NCI-H226 (cell line): ENCODE measurements around the gene OR4C12.
A peak's percentile ranks its signal among the peaks of the same experiment; 100 is the strongest.
"Not testable (repeated sequence)": the region's sequence is repeated elsewhere in the genome, so short reads cannot be mapped to it uniquely, and the experiment has no call there.

ENCODE experiments used
- DNase-seq: peaks from one replicate; pipeline ENCODE4 v3.0.0-alpha.2; 2015

The OR4C12 gene

DNA sequence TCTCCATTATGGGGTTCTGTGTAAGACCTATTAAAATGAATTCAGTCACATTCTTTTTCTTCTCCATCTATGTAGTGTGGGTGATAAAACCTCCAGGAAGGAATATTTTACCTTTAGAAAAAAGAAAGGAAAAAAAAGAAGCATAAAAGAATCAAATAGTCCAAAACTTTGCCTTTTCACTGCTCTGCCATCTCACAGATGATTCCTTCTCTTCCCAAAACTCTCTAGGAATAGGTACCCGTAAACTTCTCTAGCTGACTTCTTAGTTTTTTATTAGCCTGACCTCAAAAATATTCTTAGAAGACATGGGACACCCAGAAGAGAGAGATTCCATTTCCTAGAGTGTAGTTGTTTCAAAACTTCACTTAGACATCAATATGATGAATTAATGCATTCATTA, at the start of gene OR4C12:
Gene OR4C12, minus strand, starts transcription at position 101 of the 400 bp plus-strand sequence. Its CDS starts 34 bp downstream, at position 67.
- DNase-seq = not testable (repeated sequence)

DNA sequence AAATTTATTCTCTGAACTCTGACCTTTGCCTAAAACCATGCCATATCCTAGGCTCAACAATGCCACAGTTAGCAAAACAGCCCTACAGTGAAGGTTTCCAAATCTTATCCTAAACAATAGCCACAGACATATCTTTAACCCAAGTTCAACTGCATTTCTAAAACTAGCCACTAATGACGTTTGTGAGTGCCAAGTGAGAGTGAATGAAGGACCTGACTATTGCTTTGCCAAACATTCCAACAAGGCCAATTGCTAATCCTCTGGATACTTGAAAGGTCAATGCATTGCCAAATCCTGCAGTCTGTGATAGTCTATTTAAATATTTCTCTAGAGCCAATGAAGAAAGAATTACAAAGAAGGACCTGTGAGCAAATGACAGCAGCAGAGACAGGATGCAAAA, 47.9 kb upstream of the OR4C12 start:
- no peak for DNase-seq

DNA sequence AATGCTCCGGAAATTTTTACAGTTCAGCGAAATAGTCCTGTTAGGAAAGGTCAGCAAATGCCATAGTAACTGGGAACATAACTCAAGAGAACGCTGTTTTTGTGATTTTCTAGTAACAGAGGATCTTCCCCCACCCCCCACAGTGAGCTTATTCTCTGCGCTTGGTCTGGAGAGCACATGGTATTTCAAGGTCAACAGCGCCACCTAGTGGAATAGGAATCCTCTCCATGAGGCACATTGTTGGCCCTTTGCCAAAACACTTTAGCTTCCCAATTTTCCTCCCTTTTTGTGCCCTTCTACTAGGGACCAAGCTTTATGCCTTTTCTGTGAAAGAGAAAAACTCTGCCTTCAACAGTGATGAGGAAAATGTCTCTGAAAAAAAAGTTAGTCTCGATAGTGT, 13.2 kb upstream of the OR4C12 start:
- DNase-seq = peak; percentile 3

DNA sequence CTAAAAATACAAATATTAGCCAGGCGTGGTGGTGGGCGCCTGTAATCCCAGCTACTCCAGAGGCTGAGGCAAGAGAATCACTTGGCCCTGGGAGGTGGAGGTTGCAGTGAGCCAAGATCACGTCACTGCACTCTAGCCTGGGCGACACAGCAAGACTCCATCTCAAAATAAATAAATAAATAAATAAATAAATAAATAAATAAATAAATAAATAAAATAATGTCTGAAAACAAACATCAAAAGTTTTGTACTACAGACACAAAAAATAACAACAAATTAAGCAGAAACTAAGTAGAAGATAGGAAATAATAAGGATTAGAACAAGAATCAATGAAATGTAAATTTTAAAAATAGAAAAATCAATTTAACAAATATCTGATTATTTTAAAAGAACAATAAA, 8.9 kb downstream of the OR4C12 start:
- DNase-seq = not testable (repeated sequence)

DNA sequence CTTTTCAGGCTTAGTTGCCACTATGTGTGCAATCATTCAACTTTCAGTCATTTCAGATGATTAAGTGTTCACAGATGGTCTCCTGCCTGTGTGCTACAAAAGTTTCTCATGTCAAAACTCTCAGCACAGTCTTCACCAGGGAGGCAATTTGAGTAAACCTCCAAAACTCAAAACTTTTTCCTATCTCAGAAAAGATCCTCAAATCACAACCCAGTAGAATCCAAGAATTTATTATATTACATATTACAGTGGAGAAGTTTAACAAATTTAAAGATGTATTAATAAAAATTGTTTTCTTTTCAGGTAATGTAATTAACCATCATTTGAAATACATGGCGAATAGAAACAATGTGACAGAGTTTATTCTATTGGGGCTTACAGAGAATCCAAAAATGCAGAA, 30.2 kb downstream of the OR4C12 start, which contains the start of gene OR4C13:
Gene OR4C13, plus strand, starts transcription at position 301 of the 400 bp plus-strand sequence. Its CDS starts 32 bp downstream, at position 333.
- DNase-seq = no peak

DNA sequence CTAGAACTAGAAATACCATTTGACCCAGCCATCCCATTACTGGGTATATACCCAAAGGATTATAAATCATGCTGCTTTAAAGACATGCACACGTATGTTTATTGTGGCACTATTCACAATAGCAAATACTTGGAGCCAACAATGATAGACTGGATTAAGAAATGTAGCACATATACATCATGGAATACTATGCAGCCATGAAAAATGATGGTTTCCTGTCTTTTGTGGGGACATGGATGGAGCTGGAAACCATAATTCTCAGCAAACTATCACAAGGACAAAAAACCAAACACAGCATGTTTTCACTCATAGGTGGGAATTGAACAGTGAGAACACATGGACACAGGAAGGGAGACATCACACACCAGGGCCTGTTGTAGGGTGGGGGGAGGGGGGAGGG, 33.6 kb downstream of the OR4C12 start:
- DNase-seq = not testable (repeated sequence)
